IPS-18c (cell line): ENCODE data around the gene CAMK4.
A peak's percentile ranks its signal among the peaks of the same experiment; 100 is the strongest.

Experiments used
- H3K4me3 ChIP-seq: 2 replicates; pipeline ENCODE4 v1.7.0; 2013; ENCODE audit warnings: low read depth, mild to moderate bottlenecking, low read length, moderate library complexity; ENCODE audit not compliant: insufficient read depth
- H3K9me3 ChIP-seq: one replicate; pipeline ENCODE4 v1.6.1; 2013; ENCODE audit warnings: mild to moderate bottlenecking, low read length, moderate library complexity; ENCODE audit not compliant: control insufficient read depth, insufficient read depth

CAMK4 gene

GRCh38 chr5:111223787-111224560 is at the start of gene CAMK4:
TSS of gene CAMK4 (plus strand) at chr5:111224384. CDS start at chr5:111224484, 100 bp downstream.
- H3K9me3 ChIP-seq, result no peaks in the 10 kb centered on the region
- peak within 1 kb of the TSS; percentile 78 for H3K4me3 ChIP-seq

DNA sequence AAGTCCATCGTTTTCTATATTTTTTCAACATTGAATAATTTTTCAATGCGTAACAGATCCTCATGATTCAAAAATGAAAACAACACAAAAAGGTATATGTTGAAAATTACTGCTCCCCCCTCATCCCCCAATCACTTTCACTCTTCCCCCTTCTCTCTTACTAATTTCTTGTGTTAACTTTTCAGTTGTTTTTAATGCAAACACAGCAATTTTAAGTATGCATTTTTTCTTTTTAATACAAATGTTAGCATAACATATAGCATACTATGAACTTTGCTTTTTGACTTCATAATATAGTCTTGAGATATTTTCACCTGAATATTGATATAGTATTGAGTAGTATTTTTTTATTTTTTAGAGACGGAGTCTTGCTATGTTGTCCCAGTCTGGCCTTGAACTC is 41.1 kb upstream of the CAMK4 start:
- H3K4me3 ChIP-seq, result no peak overlapping the region
- no peaks in the 10 kb centered on the region for H3K9me3 ChIP-seq

DNA sequence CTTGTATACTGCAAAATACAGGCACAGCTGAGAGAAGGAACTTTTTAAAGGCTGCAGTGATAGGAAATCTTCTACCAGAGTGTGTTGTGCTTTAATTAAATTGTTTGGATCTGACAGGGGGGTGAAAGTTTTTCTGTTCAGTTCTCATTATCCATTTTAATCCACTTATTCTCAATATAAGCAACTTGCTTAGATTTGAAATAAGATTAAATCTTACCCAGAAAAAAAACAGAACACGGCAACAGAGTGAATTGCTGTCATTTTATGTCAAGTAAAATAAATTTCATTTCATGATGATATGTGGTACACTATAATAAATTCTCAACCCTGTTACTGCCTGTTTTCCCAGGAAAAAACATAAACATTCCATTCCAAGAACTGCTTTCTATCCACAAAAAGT is 37.1 kb upstream of the CAMK4 start:
- H3K4me3 ChIP-seq, result no peak overlapping the region
- no peaks in the 10 kb centered on the region for H3K9me3 ChIP-seq

DNA sequence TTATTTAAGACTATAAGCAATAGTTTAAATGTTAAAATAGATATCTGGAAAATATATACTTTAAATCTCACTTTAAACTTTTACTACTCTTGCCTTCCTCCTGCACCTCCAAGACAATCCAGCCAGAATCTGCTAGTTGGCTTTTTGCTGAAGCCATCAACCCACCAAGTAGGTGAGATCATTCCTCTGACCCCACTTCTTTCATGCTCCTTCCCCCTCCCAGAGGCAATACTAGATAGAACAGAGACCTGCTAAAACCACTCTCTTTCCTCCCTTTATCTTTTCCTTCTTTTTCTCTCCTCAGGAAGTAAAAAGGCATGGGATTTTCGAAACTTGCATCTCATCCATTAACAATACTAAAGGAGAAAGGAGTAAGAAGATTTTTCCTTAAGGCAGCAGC is 30.1 kb upstream of the CAMK4 start:
- no peaks in the 10 kb centered on the region for H3K9me3 ChIP-seq
- H3K4me3 ChIP-seq, result no peak overlapping the region

DNA sequence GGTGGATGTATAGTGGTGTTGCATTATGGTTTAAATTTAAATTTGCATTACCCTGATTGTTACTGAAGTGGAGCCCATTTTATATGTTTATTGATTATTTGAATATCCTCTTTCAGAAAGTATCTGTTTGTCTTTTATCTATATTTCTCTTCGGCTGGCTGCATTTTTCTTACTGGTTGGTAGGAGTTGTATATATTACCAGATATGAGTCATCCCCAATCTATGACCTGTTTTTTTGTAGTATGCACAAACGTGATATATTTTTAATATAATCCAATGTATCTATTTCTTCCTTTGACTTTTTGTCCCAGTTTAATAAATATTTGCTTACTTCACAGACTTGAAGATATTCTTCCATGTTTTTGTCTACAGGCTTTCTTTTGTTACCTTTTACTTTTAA is 29.3 kb upstream of the CAMK4 start:
- Histone ChIP-seq H3K4me3 (no peak overlapping the region), H3K9me3 (no peaks in the 10 kb centered on the region)

DNA sequence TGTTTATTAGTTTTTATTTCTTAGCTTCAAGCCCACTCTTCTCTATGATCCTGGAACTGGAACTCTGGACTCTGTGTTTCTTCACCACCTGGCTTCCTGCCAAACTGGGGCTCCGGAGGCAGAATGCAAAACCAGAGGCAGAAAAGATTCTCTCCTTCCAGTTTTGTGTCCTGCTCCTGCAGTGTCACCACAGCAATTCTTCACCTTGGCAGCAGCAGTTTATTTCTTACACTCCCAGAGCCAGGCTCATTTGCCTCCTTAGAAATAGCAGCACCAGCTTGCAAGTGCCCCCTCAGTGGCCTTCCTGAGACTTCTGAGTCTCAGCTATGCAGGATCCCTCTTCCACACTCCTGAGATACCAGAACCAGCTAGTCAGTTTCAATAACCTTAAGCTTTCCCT is 26.7 kb upstream of the CAMK4 start:
- no peak overlapping the region for H3K4me3 ChIP-seq
- H3K9me3 ChIP-seq, result no peaks in the 10 kb centered on the region

- Histone ChIP-seq H3K9me3 (no peaks in the 10 kb centered on the region), H3K4me3 (no peak overlapping the region)
Observed at GRCh38 chr5:111198281-111198966, 25.8 kb upstream of the CAMK4 start.

DNA sequence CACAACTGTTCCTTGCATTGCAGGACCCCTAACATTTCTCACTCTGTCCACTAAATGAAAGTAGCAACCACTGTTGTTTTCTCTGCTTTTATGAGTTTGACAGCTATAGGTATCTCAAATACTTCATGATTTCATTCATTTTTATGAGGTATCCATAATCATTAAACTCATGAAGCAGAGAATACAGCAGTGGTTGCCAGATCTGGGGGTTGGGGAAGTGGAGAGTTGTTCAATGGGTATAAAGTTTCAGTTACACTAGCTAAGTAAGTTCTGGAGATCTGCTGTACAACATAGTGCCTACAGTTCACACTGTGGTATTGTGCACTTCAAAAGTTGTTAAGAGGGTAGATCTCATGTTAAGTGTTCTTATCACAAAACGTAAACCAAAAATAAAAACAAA is 23.4 kb upstream of the CAMK4 start:
- no peak overlapping the region for H3K4me3 ChIP-seq
- no peaks in the 10 kb centered on the region for H3K9me3 ChIP-seq

- H3K4me3 ChIP-seq, result no peak overlapping the region
- no peaks in the 10 kb centered on the region for H3K9me3 ChIP-seq
Observed at GRCh38 chr5:111201705-111202104, 22.5 kb upstream of the CAMK4 start.

- Histone ChIP-seq H3K4me3 (no peak overlapping the region), H3K9me3 (no peaks in the 10 kb centered on the region)
Observed at GRCh38 chr5:111211341-111211740, 12.8 kb upstream of the CAMK4 start.

DNA sequence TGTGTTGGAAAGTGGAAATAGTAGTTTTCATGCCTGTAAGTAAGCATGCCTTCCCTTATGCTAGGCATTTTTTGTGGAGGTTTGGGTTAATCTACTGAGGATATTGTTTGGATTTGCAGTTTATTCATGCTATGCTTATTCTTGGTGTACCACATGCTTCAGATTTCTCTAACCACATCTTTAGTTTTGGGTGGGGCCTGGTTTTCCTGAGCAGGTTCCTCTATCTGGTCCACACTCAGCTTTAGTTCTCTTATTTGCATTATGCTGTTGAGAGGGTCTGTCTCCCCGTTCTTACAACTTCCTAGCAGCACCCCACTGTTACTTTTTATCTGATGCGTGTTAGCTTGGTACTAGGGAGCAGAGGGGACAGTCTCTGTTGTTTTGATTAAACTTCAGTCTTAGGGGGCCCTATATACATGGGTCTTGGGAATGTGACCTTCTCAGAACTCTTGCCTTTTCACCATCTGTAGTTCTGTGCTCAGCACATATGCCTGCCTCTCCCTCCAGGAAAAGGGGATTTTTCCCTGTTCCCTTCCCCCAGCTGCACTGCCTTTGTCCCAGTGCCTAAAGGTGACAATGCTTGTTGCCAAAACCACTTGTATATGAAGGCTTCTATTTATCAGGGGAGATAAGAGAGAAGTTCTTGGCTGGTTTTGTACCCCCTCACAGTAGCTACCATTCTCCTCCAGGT is 10.0 kb upstream of the CAMK4 start:
- no peaks in the 10 kb centered on the region for H3K9me3 ChIP-seq
- H3K4me3 ChIP-seq, result no peak overlapping the region

DNA sequence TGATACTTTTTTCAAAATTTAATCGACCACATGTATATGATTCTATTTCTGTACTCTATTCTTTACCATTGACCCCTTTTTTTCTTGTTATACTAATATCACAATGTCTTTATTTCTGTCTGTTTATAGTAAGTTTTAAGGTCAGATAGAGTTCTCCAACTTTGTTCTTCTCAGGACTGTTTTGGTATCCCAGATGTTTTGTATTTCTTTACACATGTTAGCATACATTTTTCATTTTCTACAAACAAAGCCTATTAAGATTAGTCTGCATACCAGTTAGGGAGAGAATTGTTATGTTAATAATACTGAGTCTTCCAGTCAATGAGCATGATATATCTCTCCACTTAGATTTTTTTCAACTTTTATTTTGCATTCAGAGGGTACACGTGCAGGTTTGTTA is 8.2 kb upstream of the CAMK4 start:
- Histone ChIP-seq H3K4me3 (no peak overlapping the region), H3K9me3 (no peaks in the 10 kb centered on the region)

DNA sequence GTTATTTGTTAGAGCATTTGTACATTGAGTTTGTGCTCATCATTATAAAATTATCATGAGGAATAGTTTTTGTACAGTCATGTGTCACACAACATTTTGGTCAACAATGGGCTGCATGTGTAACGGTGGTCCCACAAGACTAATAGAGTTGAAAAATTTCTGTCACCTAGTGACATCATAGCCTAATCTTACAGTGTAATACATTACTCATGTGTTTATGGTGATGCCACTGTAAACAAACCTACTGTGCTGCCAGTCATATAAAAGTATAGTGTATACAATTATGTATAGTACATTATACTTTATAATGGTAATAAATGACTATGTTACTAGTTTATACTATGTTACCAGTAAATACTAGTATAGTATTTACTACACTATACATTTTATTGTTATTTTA is 3.0 kb upstream of the CAMK4 start:
- H3K9me3 ChIP-seq, result no peaks in the 10 kb centered on the region

GRCh38 chr5:111223101-111223786 is 940 bp upstream of the CAMK4 start:
- peak overlapping the region; percentile 78 for H3K4me3 ChIP-seq
- no peaks in the 10 kb centered on the region for H3K9me3 ChIP-seq

More for the DNA sequence above, 3.0 kb upstream of the CAMK4 start:
- H3K4me3 ChIP-seq, result no peak overlapping the region

GRCh38 chr5:111224561-111225345 is 569 bp downstream of the CAMK4 start:
- Histone ChIP-seq H3K9me3 (no peaks in the 10 kb centered on the region), H3K4me3 (peak overlapping the region; percentile 78)

- Histone ChIP-seq H3K4me3 (no peak overlapping the region), H3K9me3 (no peaks in the 10 kb centered on the region)
Observed at GRCh38 chr5:111225926-111226325, 1.7 kb downstream of the CAMK4 start.

GRCh38 chr5:111226556-111226955 is 2.4 kb downstream of the CAMK4 start:
- H3K4me3 ChIP-seq, result no peak overlapping the region
- no peaks in the 10 kb centered on the region for H3K9me3 ChIP-seq
